Activated CD4-positive, alpha-beta memory T cell treated with anti-CD3 and anti-CD28 coated beads, Interleukin-2, amount 10 ng/mL, durations not matched to agents 7 days and 5 days (primary cell): ENCODE data around the gene CLEC4A. TPM values are rescaled to one million over a fixed set of nuclear protein-coding genes. Genes with fewer than 3 reads are reported as not detected.
"Not testable (repeated sequence)": the region's sequence is repeated elsewhere in the genome, so short reads cannot be mapped to it uniquely, and the experiment has no call there.

ENCODE experiments used
- CTCF ChIA-PET: fragments of 350-600 bp; sonication (Branson Sonifier 250); formaldehyde crosslinking; loops from one replicate; lab custom pipeline; 2021; ENCODE audit warnings: antibody characterized with exemption, inconsistent platforms; lab: Charles Lee
- POLR2A ChIA-PET: fragments of 350-600 bp; sonication (Branson Sonifier 250); formaldehyde crosslinking; loops from one replicate; lab custom pipeline; 2021; ENCODE audit warnings: antibody characterized with exemption; lab: Charles Lee
- DNase-seq: peaks from one replicate; pipeline ENCODE4 v3.0.0-alpha.2; 2020
- H3K27ac Mint-ChIP-seq: one replicate; pipeline ENCODE4 v1.8.0; 2021; ENCODE audit warnings: mild to moderate bottlenecking, mixed read lengths
- H3K27me3 Mint-ChIP-seq: one replicate; pipeline ENCODE4 v1.8.0; 2021; ENCODE audit warnings: mixed read lengths
- H3K36me3 Mint-ChIP-seq: one replicate; pipeline ENCODE4 v1.8.0; 2021; ENCODE audit warnings: low read depth, mixed read lengths
- H3K4me1 Mint-ChIP-seq: one replicate; pipeline ENCODE4 v1.8.0; 2021; ENCODE audit warnings: mixed read lengths
- H3K4me3 Mint-ChIP-seq: one replicate; pipeline ENCODE4 v1.8.0; 2021; ENCODE audit warnings: mild to moderate bottlenecking, mixed read lengths
- H3K9me3 Mint-ChIP-seq: one replicate; pipeline ENCODE4 v1.8.0; 2021; ENCODE audit warnings: mixed read lengths
- total RNA-seq, 2 experiments: library from RNA; stranded (reverse); gene quantifications; one replicate each; pipeline ENCODE4 v1.2.3, GENCODE V29; 2021

Gene CLEC4A
- 1 to 10 TPM in 1 of 2 experiments, under 1 TPM in 1; 0.50 to 1.7 TPM for total RNA-seq

- Mint-ChIP-seq H3K27me3 (no peaks in the 10 kb centered on the region), H3K4me3 (no peak within 1 kb of the TSS), H3K36me3 (peaks cover 5% of the 10 kb centered on the region), H3K4me1 (peaks cover 10% of the 10 kb centered on the region), H3K27ac (no peak within 1 kb of the TSS), H3K9me3 (no peaks in the 10 kb centered on the region)
- ChIA-PET POLR2A (no interaction called here), CTCF (no interaction called here)
- DNase-seq = no peak
Measured at GRCh38 chr12:8123124-8123912, at the start of gene CLEC4A. Gene CLEC4A, plus strand, starts transcription at chr12:8123617. Its CDS starts 262 bp downstream, at chr12:8123879.

- H3K4me3 Mint-ChIP-seq = no peak overlapping the region
- ChIA-PET CTCF (interaction anchor here (0.7 kb wide), 1 partner anchor 37 kb away, joined by 3 read pairs; no protein-coding TSS in a partner anchor), POLR2A (interaction anchor here (1.3 to 1.8 kb wide), 2 partner anchors 10 to 13 kb away, joined by 3 to 5 read pairs; partner anchors contain the start of gene C3AR1)
- DNase-seq = no peak
- peaks cover 30% of the 10 kb centered on the region for H3K4me1 Mint-ChIP-seq
- no peaks in the 10 kb centered on the region for H3K9me3 Mint-ChIP-seq
- H3K27ac Mint-ChIP-seq = no peak overlapping the region
- H3K36me3 Mint-ChIP-seq = no peaks in the 10 kb centered on the region
- no peaks in the 10 kb centered on the region for H3K27me3 Mint-ChIP-seq
Measured at GRCh38 chr12:8075935-8076334, 47.5 kb upstream of the CLEC4A start.

GRCh38 chr12:8076366-8076765 is 47.1 kb upstream of the CLEC4A start:
- CTCF ChIA-PET = interaction anchor here (0.7 to 3.2 kb wide), 4 partner anchors 10 to 37 kb away, joined by 3 to 105 read pairs (median 22); partner anchors contain the start of gene C3AR1
- POLR2A ChIA-PET = interaction anchor here (1.1 to 2.7 kb wide), 4 partner anchors 10 to 143 kb away, joined by 3 to 11 read pairs (median 6); partner anchors contain the start of genes C3AR1 and SLC2A3
- Mint-ChIP-seq H3K27ac (no peak overlapping the region), H3K4me1 (peaks cover 34% of the 10 kb centered on the region), H3K36me3 (no peaks in the 10 kb centered on the region), H3K4me3 (no peak overlapping the region), H3K9me3 (no peaks in the 10 kb centered on the region), H3K27me3 (no peaks in the 10 kb centered on the region)
- no peak for DNase-seq

- no peaks in the 10 kb centered on the region for H3K9me3 Mint-ChIP-seq
- DNase-seq = no peak
- H3K4me1 Mint-ChIP-seq = peaks cover 35% of the 10 kb centered on the region
- H3K27me3 Mint-ChIP-seq = no peaks in the 10 kb centered on the region
- ChIA-PET POLR2A (interaction anchor here (1.1 to 2.7 kb wide), 7 partner anchors 11 to 144 kb away, joined by 4 to 11 read pairs (median 5); partner anchors contain the start of genes C3AR1 and SLC2A3), CTCF (interaction anchor here (1.6 to 3.2 kb wide), 9 partner anchors 10 to 144 kb away, joined by 5 to 105 read pairs (median 15); partner anchors contain the start of gene C3AR1)
- peaks cover under 1% of the 10 kb centered on the region for H3K36me3 Mint-ChIP-seq
- H3K4me3 Mint-ChIP-seq = no peak overlapping the region
- no peak overlapping the region for H3K27ac Mint-ChIP-seq
Measured at GRCh38 chr12:8077207-8077606, 46.2 kb upstream of the CLEC4A start.

- H3K27ac Mint-ChIP-seq = no peak overlapping the region
- CTCF ChIA-PET = interaction anchor here (0.6 to 3.2 kb wide), 24 partner anchors 9 to 271 kb away, joined by 3 to 105 read pairs (median 5); partner anchors contain the start of gene C3AR1
- H3K4me3 Mint-ChIP-seq = no peak overlapping the region
- H3K36me3 Mint-ChIP-seq = peaks cover 7% of the 10 kb centered on the region
- peaks cover 41% of the 10 kb centered on the region for H3K4me1 Mint-ChIP-seq
- no peaks in the 10 kb centered on the region for H3K27me3 Mint-ChIP-seq
- no peaks in the 10 kb centered on the region for H3K9me3 Mint-ChIP-seq
- POLR2A ChIA-PET = interaction anchor here (1.0 to 2.7 kb wide), 8 partner anchors 10 to 145 kb away, joined by 3 to 11 read pairs (median 5); partner anchors contain the start of gene C3AR1
- peak; percentile 65 for DNase-seq
Measured at GRCh38 chr12:8078398-8078797, 45.0 kb upstream of the CLEC4A start.

- H3K9me3 Mint-ChIP-seq = no peaks in the 10 kb centered on the region
- ChIA-PET POLR2A (interaction anchor here (1.0 to 2.7 kb wide), 6 partner anchors 11 to 146 kb away, joined by 3 to 11 read pairs (median 6); partner anchors contain the start of gene C3AR1), CTCF (interaction anchor here (0.9 to 3.2 kb wide), 17 partner anchors 8 to 271 kb away, joined by 3 to 105 read pairs (median 9); partner anchors contain the start of gene C3AR1)
- H3K4me1 Mint-ChIP-seq = peaks cover 46% of the 10 kb centered on the region
- H3K4me3 Mint-ChIP-seq = no peak overlapping the region
- H3K27me3 Mint-ChIP-seq = no peaks in the 10 kb centered on the region
- peaks cover 8% of the 10 kb centered on the region for H3K36me3 Mint-ChIP-seq
- no peak overlapping the region for H3K27ac Mint-ChIP-seq
- DNase-seq = no peak
Measured at GRCh38 chr12:8078916-8079315, 44.5 kb upstream of the CLEC4A start.

GRCh38 chr12:8080120-8080519 is 43.3 kb upstream of the CLEC4A start:
- no peaks in the 10 kb centered on the region for H3K9me3 Mint-ChIP-seq
- ChIA-PET POLR2A (interaction anchor here (1.3 to 3.3 kb wide), 3 partner anchors 9 to 146 kb away, joined by 3 to 15 read pairs (median 8); no protein-coding TSS in a partner anchor), CTCF (interaction anchor here (1.2 kb wide), 1 partner anchor 33 kb away, joined by 3 read pairs; no protein-coding TSS in a partner anchor)
- no peak for DNase-seq
- H3K4me1 Mint-ChIP-seq = peaks cover 55% of the 10 kb centered on the region
- peaks cover 17% of the 10 kb centered on the region for H3K36me3 Mint-ChIP-seq
- H3K27ac Mint-ChIP-seq = peak overlapping the region; percentile 8
- no peaks in the 10 kb centered on the region for H3K27me3 Mint-ChIP-seq
- no peak overlapping the region for H3K4me3 Mint-ChIP-seq

- DNase-seq = peak; percentile 49
- Mint-ChIP-seq H3K4me1 (peaks cover 65% of the 10 kb centered on the region), H3K4me3 (peak overlapping the region; percentile 98), H3K36me3 (peaks cover 21% of the 10 kb centered on the region), H3K27ac (peak overlapping the region; percentile 90), H3K27me3 (no peaks in the 10 kb centered on the region), H3K9me3 (no peaks in the 10 kb centered on the region)
- ChIA-PET POLR2A (interaction anchor here (1.2 to 3.3 kb wide), 5 partner anchors 11 to 91 kb away, joined by 3 to 20 read pairs (median 8); partner anchors contain the start of gene C3AR1), CTCF (interaction anchor here (1.2 to 1.7 kb wide), 2 partner anchors 34 to 38 kb away, joined by 3 to 6 read pairs; no protein-coding TSS in a partner anchor)
Measured at GRCh38 chr12:8081251-8081920, 42.0 kb upstream of the CLEC4A start.

GRCh38 chr12:8082808-8083100 is 40.7 kb upstream of the CLEC4A start:
- Mint-ChIP-seq H3K4me1 (peaks cover 71% of the 10 kb centered on the region), H3K4me3 (peak overlapping the region; percentile 98), H3K27me3 (no peaks in the 10 kb centered on the region), H3K9me3 (no peaks in the 10 kb centered on the region), H3K36me3 (peaks cover 25% of the 10 kb centered on the region), H3K27ac (peak overlapping the region; percentile 90)
- ChIA-PET POLR2A (interaction anchor here (0.8 to 3.3 kb wide), 7 partner anchors 16 to 147 kb away, joined by 3 to 20 read pairs (median 4); partner anchors contain the start of genes C3AR1, FOXJ2 and SLC2A3), CTCF (interaction anchor here (0.7 to 1.3 kb wide), 2 partner anchors 149 kb away, joined by 3 read pairs; no protein-coding TSS in a partner anchor)
- no peak for DNase-seq

- H3K27me3 Mint-ChIP-seq, H3K9me3 Mint-ChIP-seq, DNase-seq, POLR2A ChIA-PET: not testable (repeated sequence)
- CTCF ChIA-PET = interaction anchor here (1.0 kb wide), 1 partner anchor 93 kb away, joined by 4 read pairs; no protein-coding TSS in a partner anchor
- peak overlapping the region; percentile 45 for H3K27ac Mint-ChIP-seq
- peak overlapping the region; percentile 98 for H3K4me3 Mint-ChIP-seq
- H3K36me3 Mint-ChIP-seq = peaks cover 33% of the 10 kb centered on the region
- peaks cover 74% of the 10 kb centered on the region for H3K4me1 Mint-ChIP-seq
Measured at GRCh38 chr12:8084351-8084750, 39.1 kb upstream of the CLEC4A start.

- Mint-ChIP-seq H3K27ac (peak overlapping the region; percentile 87), H3K4me1 (peaks cover 56% of the 10 kb centered on the region), H3K4me3 (peak overlapping the region; percentile 70), H3K36me3 (peaks cover 58% of the 10 kb centered on the region), H3K27me3 (no peaks in the 10 kb centered on the region), H3K9me3 (no peaks in the 10 kb centered on the region)
- CTCF ChIA-PET = interaction anchor here (0.8 to 3.7 kb wide), 4 partner anchors 10 to 228 kb away, joined by 3 to 16 read pairs (median 6); no protein-coding TSS in a partner anchor
- no peak for DNase-seq
- POLR2A ChIA-PET = interaction anchor here (0.7 to 2.7 kb wide), 10 partner anchors 10 to 156 kb away, joined by 3 to 12 read pairs (median 4); partner anchors contain the start of genes C3AR1 and FOXJ2
Measured at GRCh38 chr12:8087666-8088065, 35.8 kb upstream of the CLEC4A start.

GRCh38 chr12:8088574-8088973 is 34.8 kb upstream of the CLEC4A start:
- POLR2A ChIA-PET = interaction anchor here (0.8 to 2.7 kb wide), 11 partner anchors 10 to 155 kb away, joined by 3 to 12 read pairs (median 5); partner anchors contain the start of genes C3AR1, FOXJ2 and SLC2A3
- H3K27ac Mint-ChIP-seq = peak overlapping the region; percentile 87
- no peaks in the 10 kb centered on the region for H3K27me3 Mint-ChIP-seq
- peaks cover 65% of the 10 kb centered on the region for H3K36me3 Mint-ChIP-seq
- H3K9me3 Mint-ChIP-seq = no peaks in the 10 kb centered on the region
- H3K4me3 Mint-ChIP-seq = peak overlapping the region; percentile 70
- peak; percentile 55 for DNase-seq
- CTCF ChIA-PET = interaction anchor here (0.8 to 3.7 kb wide), 6 partner anchors 11 to 228 kb away, joined by 3 to 16 read pairs (median 4); no protein-coding TSS in a partner anchor
- H3K4me1 Mint-ChIP-seq = peaks cover 50% of the 10 kb centered on the region
